Right ventricle myocardium inferior (tissue), 1 donor: ENCODE data around the gene P4HB. TPM values are rescaled to one million over a fixed set of nuclear protein-coding genes. Genes with fewer than 3 reads are reported as not detected.
"Not testable (repeated sequence)": the region's sequence is repeated elsewhere in the genome, so short reads cannot be mapped to it uniquely, and the experiment has no call there.

ENCODE experiments used
- ATAC-seq: fragments of 200-7000 bp; cut with Tn5 transposase; one replicate; pipeline ENCODE4 v1.9.1; 2020; ENCODE audit warnings: mild to moderate bottlenecking, moderate library complexity
- DNase-seq: peaks from one replicate; pipeline ENCODE4 v3.0.0; 2021; ENCODE audit errors: missing footprints
- intact Hi-C: fragments of 100-400 bp; cut with DNase I; formaldehyde crosslinking; loops from one replicate; pipeline ENCODE4 v1.11.0; 2022
- total RNA-seq: library from RNA; stranded (reverse); fragmentation: NEBNext Ultra II Directional; extraction: Animal tissue kit (Norgen Biotek cat#: 25700); gene quantifications from one replicate; pipeline ENCODE4 v1.2.1, GENCODE V29; 2021
- donor health status: DM: no; HTN: yes; CAD: no; lungs with severe emphysema.

Gene P4HB
- total RNA-seq, 1 donor from 2014 or later = 355 TPM

GRCh38 chr17:81858170-81858966 is 2.0 kb downstream of the P4HB start:
- DNase-seq (no peak), ATAC-seq (no peak)
- intact Hi-C loops = no loop called here

GRCh38 chr17:81854974-81855774 is 5.2 kb downstream of the P4HB start:
- no peak for DNase-seq
- intact Hi-C loops = no loop called here
- peak; percentile 35 for ATAC-seq

GRCh38 chr17:81852237-81852636 is 8.1 kb downstream of the P4HB start:
- no peak for ATAC-seq
- intact Hi-C loops = no loop called here
- no peak for DNase-seq

GRCh38 chr17:81851423-81851822 is 8.9 kb downstream of the P4HB start:
- ATAC-seq (no peak), DNase-seq (no peak)
- intact Hi-C loops = no loop called here

GRCh38 chr17:81849457-81849856 is 10.9 kb downstream of the P4HB start:
- DNase-seq (no peak), ATAC-seq (no peak)
- intact Hi-C loops = no loop called here

GRCh38 chr17:81846743-81847689 is 13.3 kb downstream of the P4HB start:
- DNase-seq (no peak), ATAC-seq (no peak)
- intact Hi-C loops = no loop called here

- no peak for ATAC-seq
- no peak for DNase-seq
- intact Hi-C loops = no loop called here
Observed at GRCh38 chr17:81845881-81846742, 14.2 kb downstream of the P4HB start.

GRCh38 chr17:81845361-81845760 is 15.0 kb downstream of the P4HB start:
- DNase-seq = no peak
- intact Hi-C loops = no loop called here
- ATAC-seq = no peak

- no peak for ATAC-seq
- no peak for DNase-seq
- intact Hi-C loops = no loop called here
Observed at GRCh38 chr17:81844887-81845286, 15.4 kb downstream of the P4HB start.

GRCh38 chr17:81844327-81844851 is 15.9 kb downstream of the P4HB start:
- intact Hi-C loops = no loop called here

GRCh38 chr17:81843713-81844326 is 16.5 kb downstream of the P4HB start:
- intact Hi-C loops = no loop called here
- ATAC-seq = no peak
- no peak for DNase-seq

More at GRCh38 chr17:81844327-81844851, 15.9 kb downstream of the P4HB start:
- DNase-seq (no peak), ATAC-seq (no peak)

- intact Hi-C loops = no loop called here
- no peak for ATAC-seq
- DNase-seq = no peak
Observed at GRCh38 chr17:81842725-81843504, 17.4 kb downstream of the P4HB start.

GRCh38 chr17:81842378-81842724 is 18.0 kb downstream of the P4HB start:
- intact Hi-C loops = no loop called here
- ATAC-seq = no peak
- DNase-seq = no peak

GRCh38 chr17:81841866-81842265 is 18.5 kb downstream of the P4HB start:
- ATAC-seq (peak; percentile 3), DNase-seq (no peak)
- intact Hi-C loops = no loop called here

GRCh38 chr17:81840826-81841778 is 19.2 kb downstream of the P4HB start:
- intact Hi-C loops = no loop called here
- peak; percentile 72 for ATAC-seq
- DNase-seq = no peak

- DNase-seq, ATAC-seq, intact Hi-C loops: not testable (repeated sequence)
Observed at GRCh38 chr17:81840059-81840458, 20.3 kb downstream of the P4HB start.
